HepG2 (cell line): Measurements from ENCODE around the gene NATD1. TPM values are rescaled to one million over a fixed set of nuclear protein-coding genes. Genes with fewer than 3 reads are reported as not detected.

Experiments
- AHDC1 ChIP-seq: sonication (generic); formaldehyde crosslinking; IDR thresholded peaks from 2 replicates; pipeline ENCODE4 v1.5.1; 2020; ENCODE audit warnings: mild to moderate bottlenecking, missing genetic modification reagents, borderline replicate concordance
- CTCF ChIP-seq: sonication (generic); formaldehyde crosslinking; IDR thresholded peaks from 2 replicates; pipeline ENCODE4 v1.5.0; 2020; ENCODE audit warnings: mild to moderate bottlenecking, missing genetic modification reagents, moderate library complexity
- E2F2 ChIP-seq: sonication (generic); formaldehyde crosslinking; IDR thresholded peaks from 2 replicates; pipeline ENCODE4 v1.4.0; 2020; ENCODE audit warnings: missing genetic modification reagents, borderline replicate concordance
- HNRNPH1 ChIP-seq: fragments of 200-400 bp; formaldehyde crosslinking; optimal IDR thresholded peaks from 2 replicates; pipeline ENCODE3; 2017; ENCODE audit warnings: mild to moderate bottlenecking, low read depth, low read length
- ISX ChIP-seq: sonication (generic); formaldehyde crosslinking; conservative IDR thresholded peaks from 2 replicates; pipeline ENCODE4 v1.5.0; 2020; ENCODE audit warnings: missing genetic modification reagents
- KDM1A ChIP-seq: IDR thresholded peaks from 2 replicates; pipeline ENCODE4 v1.6.1; 2016; ENCODE audit warnings: missing compliant biosample characterization
- MAFG ChIP-seq: sonication (generic); formaldehyde crosslinking; IDR thresholded peaks from 2 replicates; pipeline ENCODE4 v1.5.1; 2020; ENCODE audit warnings: mild to moderate bottlenecking, missing genetic modification reagents
- MEIS1 ChIP-seq: sonication (generic); formaldehyde crosslinking; IDR thresholded peaks from 2 replicates; pipeline ENCODE4 v1.9.0; 2021; ENCODE audit warnings: mild to moderate bottlenecking, missing genetic modification reagents, moderate library complexity, borderline replicate concordance
- MXD4 ChIP-seq: IDR thresholded peaks from 2 replicates; pipeline ENCODE4 v1.6.1; 2016; ENCODE audit warnings: mild to moderate bottlenecking, missing biosample characterization, missing genetic modification reagents
- RBM22 ChIP-seq: fragments of 200-400 bp; formaldehyde crosslinking; optimal IDR thresholded peaks from 2 replicates; pipeline ENCODE3; 2017; ENCODE audit warnings: mild to moderate bottlenecking, low read length, moderate library complexity
- SKIL ChIP-seq: sonication (generic); formaldehyde crosslinking; IDR thresholded peaks from 2 replicates; pipeline ENCODE4 v1.8.0; 2022; ENCODE audit warnings: missing genetic modification reagents, mild to moderate bottlenecking, moderate library complexity, borderline replicate concordance
- SMARCC2 ChIP-seq: fragments of 450-650 bp; IDR thresholded peaks from 2 replicates; pipeline ENCODE4 v1.6.1; 2017; ENCODE audit warnings: antibody characterized with exemption, mild to moderate bottlenecking
- ZFP36 ChIP-seq: fragments of 150-350 bp; IDR thresholded peaks from 2 replicates; pipeline ENCODE4 v1.6.1; 2018; ENCODE audit warnings: borderline replicate concordance, low read length, low read depth; ENCODE audit not compliant: partially characterized antibody
- ZFX ChIP-seq: sonication (generic); formaldehyde crosslinking; IDR thresholded peaks from 2 replicates; pipeline ENCODE4 v1.4.0; 2020; ENCODE audit warnings: mild to moderate bottlenecking, low read depth, missing genetic modification reagents, moderate library complexity
- polyA plus RNA-seq, 8 experiments: library from polyadenylated mRNA; depleted of rRNA in 3 of 8; stranded (reverse) in 7 of 8; unstranded in 1 of 8; fragments of >200 nt; fragmentation: Illumina TruSeq in 4 of 8; extraction: Trizol in 4 of 8; gene quantifications; 2 replicates each; pipeline versions ENCODE4 v1.2.1 to v1.2.3, GENCODE V29; 2011 to 2016; ENCODE audit warnings: low read depth in 4 of 8, missing spikeins in 1 of 8, mixed read lengths in 1 of 8; ENCODE audit not compliant: insufficient read depth in 1 of 8
- total RNA-seq, 5 experiments: library from RNA; depleted of rRNA; stranded (reverse); fragments of >200 nt; fragmentation: Illumina TruSeq; extraction: Trizol; gene quantifications; 2 replicates each; pipeline ENCODE4 v1.2.3, GENCODE V29; 2016; ENCODE audit warnings: low read depth in 1 of 5
- TF ChIP-seq, protein P1 (sequence below): sonication (generic); formaldehyde crosslinking; IDR thresholded peaks from 2 replicates; pipeline ENCODE4 v1.4.0; 2020; ENCODE audit warnings: mild to moderate bottlenecking, low read depth, missing genetic modification reagents

The NATD1 gene
- total and polyA plus RNA-seq, 2 of the 13 experiments (the other 11 are each of a cell fraction or from before 2014, with no cell fraction given): 0.31 to 2.3 TPM

- TF ChIP-seq MXD4 (CRISPR knock-in tag): 0 out of 2 replicates have a peak, but pooled peaks have one; percentile 17
- no peak for TF ChIP-seq MAFG (CRISPR knock-in tag)
- TF ChIP-seq E2F2: no peak
- no peak for TF ChIP-seq SKIL (CRISPR knock-in tag)
- no peak for TF ChIP-seq AHDC1 (CRISPR knock-in tag)
- no peak for TF ChIP-seq RBM22
- TF ChIP-seq ISX (CRISPR knock-in tag): no peak
- peak; percentile 68; the same call in 1 of the 2 replicates for TF ChIP-seq KDM1A (CRISPR knock-in tag)
- TF ChIP-seq MEIS1: 0 out of 2 replicates have a peak, but pooled peaks have one; percentile 23
- no peak for TF ChIP-seq ZFP36
- no peak for TF ChIP-seq CTCF (CRISPR knock-in tag)
- TF ChIP-seq HNRNPH1: no peak
- no peak for TF ChIP-seq SMARCC2
- TF ChIP-seq, protein P1, sequence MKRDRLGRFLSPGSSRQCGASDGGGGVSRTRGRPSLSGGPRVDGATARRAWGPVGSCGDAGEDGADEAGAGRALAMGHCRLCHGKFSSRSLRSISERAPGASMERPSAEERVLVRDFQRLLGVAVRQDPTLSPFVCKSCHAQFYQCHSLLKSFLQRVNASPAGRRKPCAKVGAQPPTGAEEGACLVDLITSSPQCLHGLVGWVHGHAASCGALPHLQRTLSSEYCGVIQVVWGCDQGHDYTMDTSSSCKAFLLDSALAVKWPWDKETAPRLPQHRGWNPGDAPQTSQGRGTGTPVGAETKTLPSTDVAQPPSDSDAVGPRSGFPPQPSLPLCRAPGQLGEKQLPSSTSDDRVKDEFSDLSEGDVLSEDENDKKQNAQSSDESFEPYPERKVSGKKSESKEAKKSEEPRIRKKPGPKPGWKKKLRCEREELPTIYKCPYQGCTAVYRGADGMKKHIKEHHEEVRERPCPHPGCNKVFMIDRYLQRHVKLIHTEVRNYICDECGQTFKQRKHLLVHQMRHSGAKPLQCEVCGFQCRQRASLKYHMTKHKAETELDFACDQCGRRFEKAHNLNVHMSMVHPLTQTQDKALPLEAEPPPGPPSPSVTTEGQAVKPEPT (CRISPR knock-in tag): no peak
- TF ChIP-seq ZFX: 0 out of 2 replicates have a peak, but pooled peaks have one; percentile 23
Measured at GRCh38 chr17:21253646-21254441, 634 bp upstream of the NATD1 start (continued).
